SK-N-SH (cell line): ENCODE results near the gene PRELP.

ENCODE experiments used
- EP300 ChIP-seq, 2 experiments: IDR thresholded peaks; 2 replicates each; pipeline versions ENCODE4 v1.4.0 to v1.6.1; 2012; ENCODE audit warnings: borderline replicate concordance in 1 of 2, low read depth in 1 of 2, low read length in 1 of 2
- MXI1 ChIP-seq: IDR thresholded peaks from 2 replicates; pipeline ENCODE4 v1.6.1; 2012; ENCODE audit warnings: mild to moderate bottlenecking, low read depth, low read length, improper control_type of control experiment
- NRF1 ChIP-seq: IDR thresholded peaks from 2 replicates; pipeline ENCODE4 v1.6.1; 2012; ENCODE audit warnings: low read depth, mild to moderate bottlenecking, low read length
- POLR2AphosphoS5 ChIP-seq: IDR thresholded peaks from 2 replicates; pipeline ENCODE4 v1.6.1; 2012; ENCODE audit warnings: low read depth, low read length
- SIN3A ChIP-seq: IDR thresholded peaks from 2 replicates; pipeline ENCODE4 v1.6.1; 2012; ENCODE audit warnings: low read depth, mild to moderate bottlenecking, low read length, moderate library complexity, borderline replicate concordance
- USF2 ChIP-seq: fragments of 150-350 bp; IDR thresholded peaks from 2 replicates; pipeline ENCODE4 v1.6.1; 2017; ENCODE audit warnings: antibody characterized with exemption, low read length, low read depth, borderline replicate concordance
- TF ChIP-seq, protein P1 (sequence below): fragments of 200-600 bp; sonication (generic); IDR thresholded peaks from 2 replicates; pipeline ENCODE4 v1.6.1; 2017; ENCODE audit warnings: antibody characterized with exemption, mild to moderate bottlenecking, moderate library complexity

DNA sequence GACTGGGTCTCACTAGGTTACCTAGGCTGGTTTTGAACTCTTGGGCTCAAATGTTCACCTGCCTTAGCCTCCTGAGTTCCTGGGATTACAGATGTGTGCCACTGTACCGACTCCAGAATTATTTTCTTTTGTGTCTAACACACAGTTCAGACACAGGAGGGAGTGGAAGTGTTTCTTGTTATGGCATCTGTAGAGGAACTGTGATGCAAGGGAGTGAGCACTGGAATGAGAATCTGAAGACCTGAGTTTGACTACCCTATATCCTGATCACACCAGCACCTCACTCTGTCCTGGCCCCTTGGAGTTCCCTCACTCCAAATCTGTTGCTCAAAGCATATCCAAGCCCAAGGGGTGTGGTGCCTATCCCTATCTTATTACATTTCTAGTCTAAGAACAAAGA lies 33.5 kb downstream of the PRELP start:
- no peak for TF ChIP-seq POLR2AphosphoS5
- TF ChIP-seq USF2 = no peak
- TF ChIP-seq, protein P1, sequence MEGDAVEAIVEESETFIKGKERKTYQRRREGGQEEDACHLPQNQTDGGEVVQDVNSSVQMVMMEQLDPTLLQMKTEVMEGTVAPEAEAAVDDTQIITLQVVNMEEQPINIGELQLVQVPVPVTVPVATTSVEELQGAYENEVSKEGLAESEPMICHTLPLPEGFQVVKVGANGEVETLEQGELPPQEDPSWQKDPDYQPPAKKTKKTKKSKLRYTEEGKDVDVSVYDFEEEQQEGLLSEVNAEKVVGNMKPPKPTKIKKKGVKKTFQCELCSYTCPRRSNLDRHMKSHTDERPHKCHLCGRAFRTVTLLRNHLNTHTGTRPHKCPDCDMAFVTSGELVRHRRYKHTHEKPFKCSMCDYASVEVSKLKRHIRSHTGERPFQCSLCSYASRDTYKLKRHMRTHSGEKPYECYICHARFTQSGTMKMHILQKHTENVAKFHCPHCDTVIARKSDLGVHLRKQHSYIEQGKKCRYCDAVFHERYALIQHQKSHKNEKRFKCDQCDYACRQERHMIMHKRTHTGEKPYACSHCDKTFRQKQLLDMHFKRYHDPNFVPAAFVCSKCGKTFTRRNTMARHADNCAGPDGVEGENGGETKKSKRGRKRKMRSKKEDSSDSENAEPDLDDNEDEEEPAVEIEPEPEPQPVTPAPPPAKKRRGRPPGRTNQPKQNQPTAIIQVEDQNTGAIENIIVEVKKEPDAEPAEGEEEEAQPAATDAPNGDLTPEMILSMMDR = no peak
- no peak for TF ChIP-seq EP300 (IDR thresholded peaks at IDR 0.05; ENCODE audit: borderline replicate concordance in 1 of 2, low read depth in 1 of 2, low read length in 1 of 2)
- no peak for TF ChIP-seq SIN3A
- no peak for TF ChIP-seq NRF1
- no peak for TF ChIP-seq MXI1
